Epithelial cell of proximal tubule (primary cell): Measurements from ENCODE around the gene DDT. TPM values are rescaled to one million over a fixed set of nuclear protein-coding genes. Genes with fewer than 3 reads are reported as not detected.
"Not testable (repeated sequence)": the region's sequence is repeated elsewhere in the genome, so short reads cannot be mapped to it uniquely, and the experiment has no call there.

Experiments used
- DNase-seq: peaks from one replicate; pipeline ENCODE4 v3.0.0-alpha.2; 2011; ENCODE audit warnings: low read depth
- H3K4me3 ChIP-seq: 2 replicates; pipeline ENCODE4 v1.5.1; 2011; ENCODE audit warnings: low read depth, mild to moderate bottlenecking, low read length
- CTCF ChIP-seq: conservative IDR thresholded peaks from 2 replicates; pipeline ENCODE4 v1.5.1; 2012; ENCODE audit warnings: low read depth, mild to moderate bottlenecking, low read length
- total RNA-seq: library from RNA; depleted of rRNA; stranded (reverse); fragments of >200 nt; gene quantifications from 2 replicates; pipeline ENCODE4 v1.2.3, GENCODE V29; 2015

Gene DDT
- 138 and 163 TPM in 2 replicates for total RNA-seq

- not testable (repeated sequence) for H3K4me3 ChIP-seq, DNase-seq
Measured at GRCh38 chr22:23974345-23974744, at the start of gene DDT. DDT (minus strand) TSS chr22:23974441; CDS start chr22:23974414, 27 bp downstream.

- no peak for DNase-seq
- no peak overlapping the region for H3K4me3 ChIP-seq
- no peak for TF ChIP-seq CTCF
Measured at GRCh38 chr22:24023204-24023789, 49.1 kb upstream of the DDT start.

- DNase-seq, result no peak
- no peak overlapping the region for H3K4me3 ChIP-seq
- no peak for TF ChIP-seq CTCF
Measured at GRCh38 chr22:24021304-24021703, 47.1 kb upstream of the DDT start.

GRCh38 chr22:24016156-24016555 is 41.9 kb upstream of the DDT start:
- TF ChIP-seq CTCF, result no peak
- H3K4me3 ChIP-seq, result no peak overlapping the region
- DNase-seq, result no peak

GRCh38 chr22:24011735-24012068 is 37.5 kb upstream of the DDT start:
- peak overlapping the region; percentile 78 for H3K4me3 ChIP-seq
- TF ChIP-seq CTCF, result no peak
- DNase-seq, result no peak

- no peak for TF ChIP-seq CTCF
Measured at GRCh38 chr22:24010018-24010391, 35.8 kb upstream of the DDT start.

GRCh38 chr22:24009227-24010017 is 35.2 kb upstream of the DDT start:
- no peak for DNase-seq
- TF ChIP-seq CTCF, result no peak
- H3K4me3 ChIP-seq, result no peak overlapping the region

More at GRCh38 chr22:24010018-24010391, 35.8 kb upstream of the DDT start:
- no peak for DNase-seq
- no peak overlapping the region for H3K4me3 ChIP-seq
